RKO (cell line): ENCODE measurements around the gene SYN1.
"Not testable (repeated sequence)": the region's sequence is repeated elsewhere in the genome, so short reads cannot be mapped to it uniquely, and the experiment has no call there.

Source experiments
- DNase-seq: peaks from one replicate; pipeline ENCODE4 v3.0.0-alpha.2; 2016; ENCODE audit warnings: low spot score

SYN1 gene

GRCh38 chrX:47633689-47634590, 14.3 kb upstream of the SYN1 start:
- DNase-seq = peak; percentile 13

GRCh38 chrX:47632666-47633065, 13.0 kb upstream of the SYN1 start:
- DNase-seq = no peak

- DNase-seq = no peak
Measured at GRCh38 chrX:47631676-47632075, 12.0 kb upstream of the SYN1 start.

- no peak for DNase-seq
Measured at GRCh38 chrX:47629419-47630200, 10.0 kb upstream of the SYN1 start, which contains the start of gene CFP. Gene CFP, minus strand, starts transcription at chrX:47629930. Its CDS starts 86 bp downstream, at chrX:47629844.

- no peak for DNase-seq
Measured at GRCh38 chrX:47628982-47629381, 9.3 kb upstream of the SYN1 start.

GRCh38 chrX:47625365-47625764, 5.7 kb upstream of the SYN1 start:
- DNase-seq = no peak

- DNase-seq = no peak
Measured at GRCh38 chrX:47623540-47624027, 3.9 kb upstream of the SYN1 start.

- no peak for DNase-seq
Measured at GRCh38 chrX:47621851-47622250, 2.2 kb upstream of the SYN1 start.

- DNase-seq = no peak
Measured at GRCh38 chrX:47620303-47620685, 637 bp upstream of the SYN1 start.

GRCh38 chrX:47618923-47619485, 653 bp downstream of the SYN1 start:
- no peak for DNase-seq

GRCh38 chrX:47614618-47615017, 5.0 kb downstream of the SYN1 start:
- no peak for DNase-seq

- no peak for DNase-seq
Measured at GRCh38 chrX:47613082-47613481, 6.6 kb downstream of the SYN1 start.

- DNase-seq = no peak
Measured at GRCh38 chrX:47612418-47612817, 7.2 kb downstream of the SYN1 start.

GRCh38 chrX:47611926-47612325, 7.7 kb downstream of the SYN1 start:
- no peak for DNase-seq

- DNase-seq = no peak
Measured at GRCh38 chrX:47611489-47611888, 8.2 kb downstream of the SYN1 start.

GRCh38 chrX:47610511-47610910, 9.1 kb downstream of the SYN1 start:
- DNase-seq = no peak

- no peak for DNase-seq
Measured at GRCh38 chrX:47608130-47608810, 11.4 kb downstream of the SYN1 start.

- DNase-seq = no peak
Measured at GRCh38 chrX:47607091-47607490, 12.6 kb downstream of the SYN1 start.

GRCh38 chrX:47605024-47605423, 14.6 kb downstream of the SYN1 start:
- DNase-seq = no peak

GRCh38 chrX:47603125-47603524, 16.5 kb downstream of the SYN1 start:
- not testable (repeated sequence) for DNase-seq

GRCh38 chrX:47597222-47597621, 22.4 kb downstream of the SYN1 start:
- DNase-seq = no peak

- no peak for DNase-seq
Measured at GRCh38 chrX:47596256-47596655, 23.4 kb downstream of the SYN1 start.
